Measurements from ENCODE around the gene TP53INP2. TPM values are rescaled to one million over a fixed set of nuclear protein-coding genes. Genes with fewer than 3 reads are reported as not detected.

Gene TP53INP2
- total and polyA plus RNA-seq, 2 of the 13 experiments (the other 11 are each of a cell fraction or from before 2014, with no cell fraction given) = 5.2 to 18.8 TPM

- peak; percentile 67; the same call in 1 of the 2 replicates for TF ChIP-seq ZNF605 (CRISPR knock-in tag; IDR thresholded peaks at IDR 0.05)
- no peak; the same call in 1 of the 2 replicates for TF ChIP-seq ZNF263 (CRISPR knock-in tag; IDR thresholded peaks at IDR 0.05)
- peak; percentile 86 for TF ChIP-seq TEAD3 (CRISPR knock-in tag; optimal IDR thresholded peaks at IDR 0.05; ENCODE audit: borderline replicate concordance)
- TF ChIP-seq CENPX (CRISPR knock-in tag; IDR thresholded peaks at IDR 0.05) = no peak
- no peak for TF ChIP-seq MIER2 (CRISPR knock-in tag; IDR thresholded peaks at IDR 0.05)
- no peak for TF ChIP-seq ZNF382 (CRISPR knock-in tag; IDR thresholded peaks at IDR 0.05; ENCODE audit: borderline replicate concordance)
- TF ChIP-seq MEIS2 (CRISPR knock-in tag; IDR thresholded peaks at IDR 0.05) = peak; percentile 22; the same call in 1 of the 2 replicates
- peak; percentile 60; the same call in 1 of the 2 replicates for TF ChIP-seq BRF2 (CRISPR knock-in tag; IDR thresholded peaks at IDR 0.05)
- no peak for TF ChIP-seq NFIC (IDR thresholded peaks at IDR 0.05; ENCODE audit: low read length)
- peak; percentile 21; the same call in 1 of the 2 replicates for TF ChIP-seq ZNF326 (CRISPR knock-in tag; IDR thresholded peaks at IDR 0.05; ENCODE audit: borderline replicate concordance)
- TF ChIP-seq ZNF589 (CRISPR knock-in tag; conservative IDR thresholded peaks at IDR 0.05) = peak; percentile 87; the same call in 1 of the 2 replicates
- TF ChIP-seq TOE1 (CRISPR knock-in tag; IDR thresholded peaks at IDR 0.05) = no peak; the same call in 1 of the 2 replicates
- TF ChIP-seq KLF9 (CRISPR knock-in tag; IDR thresholded peaks at IDR 0.05; ENCODE audit: low read depth) = no peak
- no peak for TF ChIP-seq KLF12 (CRISPR knock-in tag; IDR thresholded peaks at IDR 0.05; ENCODE audit: borderline replicate concordance)
- TF ChIP-seq ZNF281 (CRISPR knock-in tag; IDR thresholded peaks at IDR 0.05; ENCODE audit: borderline replicate concordance) = no peak; the same call in 1 of the 2 replicates
- TF ChIP-seq TFDP1 (CRISPR knock-in tag; IDR thresholded peaks at IDR 0.05; ENCODE audit: borderline replicate concordance) = peak; percentile 38; the same call in 1 of the 2 replicates
- TF ChIP-seq ETV5 (CRISPR knock-in tag; IDR thresholded peaks at IDR 0.05; ENCODE audit: borderline replicate concordance) = peak; percentile 20; the same call in 1 of the 2 replicates
- 0 out of 2 replicates have a peak, but pooled peaks have one; percentile 4 for TF ChIP-seq ZC3H4 (CRISPR knock-in tag; IDR thresholded peaks at IDR 0.05; ENCODE audit: borderline replicate concordance)
- no peak; the same call in 1 of the 2 replicates for TF ChIP-seq ATRX (CRISPR knock-in tag; IDR thresholded peaks at IDR 0.05; ENCODE audit: borderline replicate concordance)
- TF ChIP-seq SAP130 (CRISPR knock-in tag; IDR thresholded peaks at IDR 0.05; ENCODE audit: low read depth) = peak; percentile 82
- TF ChIP-seq HIVEP1 (CRISPR knock-in tag; IDR thresholded peaks at IDR 0.05) = peak; percentile 27; the same call in 1 of the 2 replicates
- TF ChIP-seq RFX1 (IDR thresholded peaks at IDR 0.05) = no peak
- no peak; the same call in 1 of the 2 replicates for TF ChIP-seq ARID2 (CRISPR knock-in tag; IDR thresholded peaks at IDR 0.05; ENCODE audit: borderline replicate concordance)
- TF ChIP-seq ZNF841 (CRISPR knock-in tag; IDR thresholded peaks at IDR 0.05; ENCODE audit: borderline replicate concordance) = 0 out of 2 replicates have a peak, but pooled peaks have one; percentile 48
- TF ChIP-seq KAT8 (CRISPR knock-in tag; IDR thresholded peaks at IDR 0.05) = peak; percentile 29; the same call in 1 of the 2 replicates
- TF ChIP-seq RFXAP (CRISPR knock-in tag; IDR thresholded peaks at IDR 0.05; ENCODE audit: borderline replicate concordance) = no peak; the same call in 1 of the 2 replicates
- TF ChIP-seq SMC3 (IDR thresholded peaks at IDR 0.05; ENCODE audit: low read length) = no peak
Observed at GRCh38 chr20:34703424-34704176, 544 bp upstream of the TP53INP2 start (continued).
